ENCODE data around the gene SHROOM2. TPM values are rescaled to one million over a fixed set of nuclear protein-coding genes. Genes with fewer than 3 reads are reported as not detected.
"Not testable (repeated sequence)": the region's sequence is repeated elsewhere in the genome, so short reads cannot be mapped to it uniquely, and the experiment has no call there.

SHROOM2 gene
- polyA plus RNA-seq, 1 donor (not counting 4 experiments of a cell fraction or from before 2014, with no cell fraction given) = 3.3 TPM

GRCh38 chrX:9807355-9808182, 21.3 kb downstream of the SHROOM2 start:
- Histone ChIP-seq H3K9me3 (ENCODE audit: control insufficient read depth, low read depth, low read length) (no peaks in the 10 kb centered on the region), H3K9ac (ENCODE audit: control insufficient read depth, extremely low read depth, insufficient read depth, low read length) (peak overlapping the region; percentile 42), H3K4me1 (ENCODE audit: control insufficient read depth, extremely low read depth, insufficient read depth, low read length) (peaks cover 12% of the 10 kb centered on the region), H3K27me3 (ENCODE audit: control insufficient read depth, extremely low read depth, insufficient read depth, low read length) (no peaks in the 10 kb centered on the region), H3K36me3 (ENCODE audit: control insufficient read depth in 2 of 2, extremely low read depth in 1 of 2, insufficient read depth in 2 of 2, low read length in 2 of 2) (no peaks in the 10 kb centered on the region), H3K79me2 (ENCODE audit: control insufficient read depth, insufficient read depth, low read length) (no peaks in the 10 kb centered on the region), H3K9me1 (ENCODE audit: control insufficient read depth, extremely low read depth, insufficient read depth, low read length) (no peaks in the 10 kb centered on the region), H3K27ac (ENCODE audit: control insufficient read depth, insufficient read depth, low read length) (no peak overlapping the region), H3K4me3 (ENCODE audit: control insufficient read depth in 2 of 3, extremely low read depth in 1 of 3, insufficient read depth in 2 of 3, low read depth in 1 of 3, low read length in 3 of 3) (no peak overlapping the region), H2AFZ (ENCODE audit: control insufficient read depth, low read length) (peak overlapping the region; percentile 32), H3K4me2 (ENCODE audit: control insufficient read depth, extremely low read depth, insufficient read depth, low read depth, low read length) (peak overlapping the region; percentile 17), H4K20me1 (ENCODE audit: control insufficient read depth, extremely low read depth, insufficient read depth, low read length) (no peaks in the 10 kb centered on the region)
- dilution Hi-C loops (cut with MboI; ENCODE audit: extremely low pct_ligation_motif_present, low sequenced_read_pairs) = no loop called here
- TF ChIP-seq EZH2 (IDR thresholded peaks at IDR 0.05; ENCODE audit: low read length) = no peak
- no peak for TF ChIP-seq CTCF (optimal IDR thresholded peaks at IDR 0.05 in 1 of 3, IDR thresholded peaks at IDR 0.05 in 1 of 3, conservative IDR thresholded peaks at IDR 0.05 in 1 of 3; ENCODE audit: extremely low read depth in 1 of 3, insufficient read depth in 2 of 3, low read length in 3 of 3)
- DNase-seq (ENCODE audit: low read depth, low spot score) = no peak
- FAIRE-seq = peak; percentile 46

GRCh38 chrX:9809876-9810275, 23.6 kb downstream of the SHROOM2 start:
- H4K20me1 ChIP-seq (ENCODE audit: control insufficient read depth, extremely low read depth, insufficient read depth, low read length); dilution Hi-C loops (cut with MboI; ENCODE audit: extremely low pct_ligation_motif_present, low sequenced_read_pairs); H3K9me3 ChIP-seq (ENCODE audit: control insufficient read depth, low read depth, low read length); DNase-seq (ENCODE audit: low read depth, low spot score); H2AFZ ChIP-seq (ENCODE audit: control insufficient read depth, low read length); H3K36me3 ChIP-seq (ENCODE audit: control insufficient read depth in 2 of 2, extremely low read depth in 1 of 2, insufficient read depth in 2 of 2, low read length in 2 of 2); H3K27me3 ChIP-seq (ENCODE audit: control insufficient read depth, extremely low read depth, insufficient read depth, low read length); H3K79me2 ChIP-seq (ENCODE audit: control insufficient read depth, insufficient read depth, low read length); H3K27ac ChIP-seq (ENCODE audit: control insufficient read depth, insufficient read depth, low read length); H3K9me1 ChIP-seq (ENCODE audit: control insufficient read depth, extremely low read depth, insufficient read depth, low read length); H3K9ac ChIP-seq (ENCODE audit: control insufficient read depth, extremely low read depth, insufficient read depth, low read length); H3K4me2 ChIP-seq (ENCODE audit: control insufficient read depth, extremely low read depth, insufficient read depth, low read depth, low read length); FAIRE-seq; H3K4me3 ChIP-seq (ENCODE audit: control insufficient read depth in 2 of 3, extremely low read depth in 1 of 3, insufficient read depth in 2 of 3, low read depth in 1 of 3, low read length in 3 of 3): not testable (repeated sequence)
- peaks cover 12% of the 10 kb centered on the region for H3K4me1 ChIP-seq (ENCODE audit: control insufficient read depth, extremely low read depth, insufficient read depth, low read length)

- peaks cover 12% of the 10 kb centered on the region for H3K4me1 ChIP-seq (ENCODE audit: control insufficient read depth, extremely low read depth, insufficient read depth, low read length)
- H3K27ac ChIP-seq (ENCODE audit: control insufficient read depth, insufficient read depth, low read length); H3K36me3 ChIP-seq (ENCODE audit: control insufficient read depth in 2 of 2, extremely low read depth in 1 of 2, insufficient read depth in 2 of 2, low read length in 2 of 2); H3K9ac ChIP-seq (ENCODE audit: control insufficient read depth, extremely low read depth, insufficient read depth, low read length); H3K27me3 ChIP-seq (ENCODE audit: control insufficient read depth, extremely low read depth, insufficient read depth, low read length); H3K9me3 ChIP-seq (ENCODE audit: control insufficient read depth, low read depth, low read length); H3K4me2 ChIP-seq (ENCODE audit: control insufficient read depth, extremely low read depth, insufficient read depth, low read depth, low read length); H4K20me1 ChIP-seq (ENCODE audit: control insufficient read depth, extremely low read depth, insufficient read depth, low read length); H3K4me3 ChIP-seq (ENCODE audit: control insufficient read depth in 2 of 3, extremely low read depth in 1 of 3, insufficient read depth in 2 of 3, low read depth in 1 of 3, low read length in 3 of 3); dilution Hi-C loops (cut with MboI; ENCODE audit: extremely low pct_ligation_motif_present, low sequenced_read_pairs); H3K79me2 ChIP-seq (ENCODE audit: control insufficient read depth, insufficient read depth, low read length); H2AFZ ChIP-seq (ENCODE audit: control insufficient read depth, low read length); H3K9me1 ChIP-seq (ENCODE audit: control insufficient read depth, extremely low read depth, insufficient read depth, low read length); DNase-seq (ENCODE audit: low read depth, low spot score); FAIRE-seq: not testable (repeated sequence)
Observed at GRCh38 chrX:9811086-9811485, 24.9 kb downstream of the SHROOM2 start.

All from keratinocyte (primary cell).